GM23338 (cell line): Measurements from ENCODE around the gene DCLK1. TPM values are rescaled to one million over a fixed set of nuclear protein-coding genes. Genes with fewer than 3 reads are reported as not detected.

Experiments used
- ATAC-seq: fragments of 200-7000 bp; cut with Tn5 transposase; 3 replicates; pipeline ENCODE4 v1.9.1; 2020
- DNase-seq: peaks from one replicate; pipeline ENCODE4 v3.0.0-alpha.2; 2015; ENCODE audit warnings: low spot score
- H2AFZ ChIP-seq: fragments of 200-600 bp; sonication (generic); 2 replicates; pipeline ENCODE4 v1.8.0; 2016; ENCODE audit warnings: antibody characterized with exemption, mild to moderate bottlenecking, moderate library complexity
- H3F3A ChIP-seq: fragments of 200-600 bp; sonication (generic); replicated peaks from 2 replicates; pipeline ENCODE4 v1.8.0; 2017; ENCODE audit warnings: antibody characterized with exemption, mixed run types, low read depth
- H3K27ac ChIP-seq: fragments of 200-600 bp; sonication (generic); 2 replicates; pipeline ENCODE4 v1.6.1; 2016; ENCODE audit warnings: low read depth
- H3K27me3 ChIP-seq: fragments of 200-600 bp; sonication (generic); 2 replicates; pipeline ENCODE4 v1.8.0; 2016; ENCODE audit warnings: mild to moderate bottlenecking, mixed run types, moderate library complexity; ENCODE audit not compliant: insufficient read depth
- H3K36me3 ChIP-seq: fragments of 200-600 bp; sonication (generic); 2 replicates; pipeline ENCODE4 v1.8.0; 2016; ENCODE audit warnings: mild to moderate bottlenecking; ENCODE audit not compliant: insufficient read depth
- H3K4me1 ChIP-seq: fragments of 200-600 bp; sonication (generic); 2 replicates; pipeline ENCODE4 v1.8.0; 2016; ENCODE audit warnings: mild to moderate bottlenecking, moderate library complexity; ENCODE audit not compliant: insufficient read depth
- H3K4me2 ChIP-seq: fragments of 200-600 bp; sonication (generic); 2 replicates; pipeline ENCODE4 v1.7.1; 2017; ENCODE audit warnings: mixed run types
- H3K4me3 ChIP-seq: fragments of 200-600 bp; sonication (generic); 2 replicates; pipeline ENCODE4 v1.6.1; 2016; ENCODE audit warnings: mixed run types
- H3K79me2 ChIP-seq: fragments of 200-600 bp; sonication (generic); replicated peaks from 2 replicates; pipeline ENCODE4 v1.8.0; 2017; ENCODE audit warnings: mild to moderate bottlenecking; ENCODE audit not compliant: insufficient read depth
- H3K9me2 ChIP-seq: fragments of 200-600 bp; sonication (generic); 2 replicates; pipeline ENCODE4 v1.8.0; 2017; ENCODE audit not compliant: insufficient read depth
- H4K20me1 ChIP-seq: fragments of 200-600 bp; sonication (generic); replicated peaks from 2 replicates; pipeline ENCODE4 v1.8.0; 2017; ENCODE audit warnings: mild to moderate bottlenecking; ENCODE audit not compliant: insufficient read depth
- H3K27ac Mint-ChIP-seq: 2 replicates; pipeline ENCODE4 v1.8.0; 2020; ENCODE audit warnings: inconsistent platforms, mild to moderate bottlenecking, moderate library complexity, mixed read lengths
- H3K27me3 Mint-ChIP-seq: 3 replicates; pipeline ENCODE4 v1.8.0; 2022; ENCODE audit warnings: low read depth, mild to moderate bottlenecking, moderate library complexity, mixed read lengths, inconsistent platforms; ENCODE audit not compliant: insufficient read depth, poor library complexity
- H3K36me3 Mint-ChIP-seq: 3 replicates; pipeline ENCODE4 v1.8.0; 2021; ENCODE audit warnings: low read depth, mild to moderate bottlenecking, inconsistent platforms, moderate library complexity, mixed read lengths
- H3K4me1 Mint-ChIP-seq: 3 replicates; pipeline ENCODE4 v1.8.0; 2020; ENCODE audit warnings: mild to moderate bottlenecking, inconsistent platforms, mixed read lengths
- H3K4me3 Mint-ChIP-seq: 3 replicates; pipeline ENCODE4 v1.8.0; 2021; ENCODE audit warnings: moderate library complexity, mild to moderate bottlenecking, inconsistent platforms, mixed read lengths
- H3K9me3 Mint-ChIP-seq: 3 replicates; pipeline ENCODE4 v1.8.0; 2020; ENCODE audit warnings: moderate library complexity, mild to moderate bottlenecking, inconsistent platforms, mixed read lengths
- CREB1 ChIP-seq: fragments of 250-450 bp; sonication (Bioruptor Pico); IDR thresholded peaks from 2 replicates; pipeline ENCODE4 v1.5.0; 2020; ENCODE audit warnings: low read depth, mild to moderate bottlenecking, moderate library complexity
- CTCF ChIP-seq, 2 experiments: fragments of 200-600 bp in 1 of 2; sonication (generic) in 1 of 2; conservative IDR thresholded peaks; 2 replicates each; pipeline versions ENCODE4 v1.5.1 to v1.6.1; 2016 to 2017; ENCODE audit warnings: antibody characterized with exemption in 2 of 2, low read depth in 2 of 2, mild to moderate bottlenecking in 2 of 2, moderate library complexity in 1 of 2
- EZH2phosphoT487 ChIP-seq: fragments of 200-600 bp; sonication (generic); IDR thresholded peaks from one replicate; pipeline ENCODE4 v1.8.1; 2018; ENCODE audit warnings: antibody characterized with exemption; ENCODE audit not compliant: unreplicated experiment
- JUNB ChIP-seq: IDR thresholded peaks from one replicate; pipeline ENCODE4 v1.6.1; 2016; ENCODE audit warnings: antibody characterized with exemption; ENCODE audit not compliant: unreplicated experiment
- NANOG ChIP-seq: IDR thresholded peaks from 2 replicates; pipeline ENCODE4 v1.6.1; 2016; ENCODE audit warnings: antibody characterized with exemption, borderline replicate concordance
- POLR2AphosphoS5 ChIP-seq: IDR thresholded peaks from 2 replicates; pipeline ENCODE4 v1.6.1; 2016; ENCODE audit warnings: antibody characterized with exemption, low read depth
- REST ChIP-seq: IDR thresholded peaks from one replicate; pipeline ENCODE4 v1.6.1; 2018; ENCODE audit warnings: antibody characterized with exemption; ENCODE audit not compliant: unreplicated experiment
- ZNF331 ChIP-seq: fragments of 250-450 bp; sonication (Bioruptor Pico); IDR thresholded peaks from 2 replicates; pipeline ENCODE4 v1.5.0; 2020; ENCODE audit warnings: low read depth, mild to moderate bottlenecking, moderate library complexity
- ZNF462 ChIP-seq: fragments of 250-450 bp; sonication (Bioruptor Pico); IDR thresholded peaks from 2 replicates; pipeline ENCODE4 v1.5.0; 2020; ENCODE audit warnings: mild to moderate bottlenecking, moderate library complexity
- polyA plus RNA-seq: library from polyadenylated mRNA; unstranded; fragments of >200 nt; fragmentation: Nextera tagmentation; extraction: Ambion mirVana; gene quantifications from 2 replicates; pipeline ENCODE4 v1.2.1, GENCODE V29; 2016
- total RNA-seq: library from RNA; depleted of rRNA; stranded (reverse); fragments of >200 nt; shearing (Covaris generic); gene quantifications from 2 replicates; pipeline ENCODE4 v1.2.3, GENCODE V29; 2014

Gene DCLK1
- total and polyA plus RNA-seq, 2 experiments from 2014 or later, result 13.1 to 57.7 TPM

- H3K4me1 ChIP-seq, result no peaks in the 10 kb centered on the region
- H4K20me1 ChIP-seq, result no peaks in the 10 kb centered on the region
- ATAC-seq (no peak), DNase-seq (no peak)
- H3K9me3 Mint-ChIP-seq, result peaks cover 12% of the 10 kb centered on the region; the same call in 2 of the 3 replicates
- no peak overlapping the region for H3K4me3 Mint-ChIP-seq
- no peaks in the 10 kb centered on the region for H3K36me3 ChIP-seq
- no peak overlapping the region for H3K4me3 ChIP-seq
- H2AFZ ChIP-seq, result no peak overlapping the region
- TF ChIP-seq REST (no peak), JUNB (no peak), ZNF462 (CRISPR knock-in tag) (no peak), POLR2AphosphoS5 (no peak), ZNF331 (CRISPR knock-in tag) (no peak), NANOG (no peak), CTCF (conservative IDR thresholded peaks at IDR 0.05; ENCODE audit: low read depth in 2 of 2) (no peak), CREB1 (CRISPR knock-in tag) (no peak), EZH2phosphoT487 (no peak)
- no peaks in the 10 kb centered on the region for H3F3A ChIP-seq
- no peaks in the 10 kb centered on the region for H3K27me3 ChIP-seq
- H3K9me2 ChIP-seq, result no peaks in the 10 kb centered on the region
- H3K36me3 Mint-ChIP-seq, result peaks cover 3% of the 10 kb centered on the region; the same call in 2 of the 3 replicates
- no peak overlapping the region for H3K4me2 ChIP-seq
- H3K27me3 Mint-ChIP-seq, result no peaks in the 10 kb centered on the region
- peaks cover 4% of the 10 kb centered on the region; the same call in 2 of the 3 replicates for H3K4me1 Mint-ChIP-seq
- H3K79me2 ChIP-seq, result no peaks in the 10 kb centered on the region
- H3K27ac ChIP-seq, result no peak overlapping the region
- no peak overlapping the region for H3K27ac Mint-ChIP-seq
These were observed 12.6 kb upstream of the DCLK1 start for GRCh38 chr13:36143738-36144137.
